Stimulated activated CD4-positive, alpha-beta T cell treated with anti-CD3 and anti-CD28 coated beads, Interleukin-1b, Interleukin-23, amount 100 ng/mL, for 1 hour (primary cell): Measurements from ENCODE around the gene FBXO31.
A peak's percentile ranks its signal among the peaks of the same experiment; 100 is the strongest.

Experiments
- DNase-seq, 2 donors: peaks; one replicate each; pipeline ENCODE4 v3.0.0-alpha.2; 2020; ENCODE audit warnings: low read depth in 2 of 2

FBXO31 gene

DNA sequence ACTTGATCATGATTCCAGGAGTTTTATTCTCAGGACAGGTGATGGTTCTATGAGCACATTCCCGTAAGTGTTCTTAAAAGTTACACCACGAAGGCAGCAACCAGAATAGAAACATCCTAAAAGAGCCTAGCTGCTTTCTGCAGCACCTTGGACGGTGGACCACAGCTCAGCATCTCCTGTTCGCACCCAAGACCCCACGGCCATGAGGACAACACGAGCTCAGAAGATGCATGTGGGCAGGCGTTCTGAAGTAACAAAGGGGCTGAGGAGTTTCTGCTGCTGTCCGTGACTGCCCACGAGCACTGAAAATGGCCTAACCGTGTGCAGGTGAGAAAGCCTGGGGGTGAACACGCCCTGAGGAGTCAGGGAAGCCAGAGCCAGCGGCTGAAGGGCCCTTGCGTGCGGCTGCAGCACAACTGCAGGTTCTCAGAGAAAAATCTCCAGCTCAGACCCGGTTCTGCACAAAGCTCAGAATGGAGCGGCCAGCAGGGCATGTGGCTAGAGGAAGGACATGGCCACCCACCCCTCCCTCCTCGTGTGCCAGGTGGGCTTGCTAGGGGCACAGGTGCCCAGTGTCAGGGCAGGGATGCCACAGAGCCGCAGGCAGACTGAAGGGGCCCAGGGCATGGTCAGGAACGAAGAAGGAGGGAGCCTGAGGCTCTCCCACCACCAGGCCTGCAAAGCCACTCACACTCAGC lies 55.6 kb downstream of the FBXO31 start:
- no peak for DNase-seq

DNA sequence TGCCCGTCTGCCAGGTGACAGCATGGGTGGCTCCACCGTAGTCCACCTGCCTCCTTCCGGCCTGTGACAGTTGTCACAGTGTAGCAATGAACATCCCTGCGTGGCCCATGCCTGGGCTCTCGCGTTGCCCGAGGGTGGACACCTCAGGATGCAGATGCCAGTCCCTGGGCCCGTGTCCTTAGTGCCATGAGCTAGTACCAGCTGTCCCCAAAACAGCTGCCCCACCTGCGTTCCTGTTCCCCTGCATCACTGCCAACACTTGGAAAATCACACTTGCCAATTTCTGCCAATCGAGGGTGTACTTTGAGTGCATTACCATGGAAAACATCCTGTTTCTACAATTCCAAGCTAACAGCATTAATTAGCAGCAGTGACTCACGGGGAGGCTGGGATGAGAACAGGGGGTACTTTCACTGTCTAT lies 57.4 kb downstream of the FBXO31 start:
- no peak for DNase-seq

DNA sequence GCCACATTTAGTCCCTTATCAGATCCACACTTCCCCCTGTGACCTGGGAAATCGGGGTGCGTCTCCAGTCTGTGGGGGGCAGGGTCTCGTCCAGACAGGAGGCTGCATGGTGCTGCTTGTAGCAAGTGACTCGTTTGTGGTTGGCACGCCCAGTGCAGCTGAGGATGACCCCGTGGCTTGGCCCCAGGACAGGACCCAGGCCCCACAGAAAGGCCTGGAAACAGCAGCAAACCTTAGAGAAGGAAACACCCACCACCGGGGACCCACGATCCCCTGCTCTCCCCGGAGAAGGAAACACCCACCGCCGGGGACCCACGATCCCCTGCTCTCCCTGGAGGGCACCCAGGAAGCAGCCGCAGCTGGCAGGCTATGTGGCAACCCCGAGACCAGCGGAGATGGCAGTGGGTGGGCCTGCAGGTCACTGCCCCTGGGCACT lies 58.1 kb downstream of the FBXO31 start:
- no peak for DNase-seq

DNA sequence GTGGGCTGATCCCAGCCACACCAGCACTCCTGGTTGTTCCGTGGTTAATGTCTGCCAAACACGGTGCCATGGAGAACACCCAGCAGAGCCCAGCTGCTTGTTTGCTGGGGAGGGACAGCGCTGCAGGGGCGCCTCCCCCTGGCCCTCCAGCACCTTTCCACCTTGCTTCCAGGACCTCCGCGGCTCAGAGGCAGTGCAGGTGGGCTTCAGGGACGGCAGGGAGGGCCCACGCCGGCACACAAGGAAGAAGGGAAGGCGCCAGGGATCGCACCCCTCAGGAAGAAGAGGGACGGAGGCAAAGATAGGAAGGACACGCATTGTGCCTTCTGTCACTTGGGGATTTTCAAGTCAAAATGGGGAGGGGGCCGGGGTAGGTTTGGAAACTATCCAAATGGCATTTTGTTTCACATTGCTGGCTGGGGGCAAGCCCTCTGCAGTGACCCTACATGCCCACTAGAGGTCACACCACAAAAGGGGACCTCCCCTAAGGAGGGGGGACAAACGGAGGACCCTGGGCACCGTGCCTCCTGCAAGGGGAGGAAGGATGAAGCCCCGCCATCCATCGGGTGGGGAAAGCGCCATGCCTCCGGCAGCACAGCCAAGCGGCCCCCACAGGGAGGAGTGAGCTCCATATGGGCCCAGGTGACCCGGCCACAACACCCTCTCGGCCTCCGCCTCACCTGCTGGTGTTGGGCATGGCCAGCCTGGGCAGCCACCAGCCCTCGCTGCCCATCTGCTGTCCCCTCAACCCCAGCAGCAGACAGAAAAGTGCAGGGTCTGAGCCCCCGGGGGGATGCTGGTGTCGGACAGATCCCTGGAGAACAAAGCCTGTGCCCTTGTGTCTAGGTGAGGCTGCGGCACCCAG lies 58.9 kb downstream of the FBXO31 start:
- DNase-seq = no peak

DNA sequence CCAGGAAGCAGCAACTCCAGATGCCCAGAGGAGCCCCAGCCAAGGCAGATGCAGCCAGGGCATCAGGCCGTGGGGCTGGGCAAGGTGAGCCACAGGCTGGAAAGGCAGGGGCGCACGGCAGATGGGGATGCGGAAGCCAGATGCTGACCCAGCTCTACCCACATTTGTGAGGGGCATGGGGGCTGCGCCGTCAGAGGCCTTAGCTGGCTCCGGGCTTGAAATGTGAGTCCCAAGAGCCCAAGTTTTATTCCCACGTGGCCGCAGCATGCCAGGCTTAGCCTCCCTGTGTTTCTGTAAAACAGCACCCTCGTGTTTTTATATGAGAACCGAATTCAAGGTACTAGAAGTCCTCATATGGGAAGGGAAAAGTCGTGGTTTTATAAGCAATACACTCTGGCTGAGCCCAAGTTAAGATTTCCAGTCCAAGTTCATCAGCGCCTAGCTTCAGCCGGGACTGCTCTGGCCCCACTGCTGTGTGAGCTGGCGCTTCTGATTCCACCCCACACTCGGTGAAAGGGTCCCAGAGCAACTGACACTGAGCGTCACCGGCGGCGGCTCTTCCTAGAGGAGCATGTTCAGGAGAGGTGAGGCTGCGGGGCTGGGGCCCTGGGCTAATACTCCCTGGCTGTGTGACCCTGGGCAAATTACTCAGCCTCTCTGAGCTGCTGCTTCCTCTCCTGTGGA lies 59.7 kb downstream of the FBXO31 start:
- no peak for DNase-seq

DNA sequence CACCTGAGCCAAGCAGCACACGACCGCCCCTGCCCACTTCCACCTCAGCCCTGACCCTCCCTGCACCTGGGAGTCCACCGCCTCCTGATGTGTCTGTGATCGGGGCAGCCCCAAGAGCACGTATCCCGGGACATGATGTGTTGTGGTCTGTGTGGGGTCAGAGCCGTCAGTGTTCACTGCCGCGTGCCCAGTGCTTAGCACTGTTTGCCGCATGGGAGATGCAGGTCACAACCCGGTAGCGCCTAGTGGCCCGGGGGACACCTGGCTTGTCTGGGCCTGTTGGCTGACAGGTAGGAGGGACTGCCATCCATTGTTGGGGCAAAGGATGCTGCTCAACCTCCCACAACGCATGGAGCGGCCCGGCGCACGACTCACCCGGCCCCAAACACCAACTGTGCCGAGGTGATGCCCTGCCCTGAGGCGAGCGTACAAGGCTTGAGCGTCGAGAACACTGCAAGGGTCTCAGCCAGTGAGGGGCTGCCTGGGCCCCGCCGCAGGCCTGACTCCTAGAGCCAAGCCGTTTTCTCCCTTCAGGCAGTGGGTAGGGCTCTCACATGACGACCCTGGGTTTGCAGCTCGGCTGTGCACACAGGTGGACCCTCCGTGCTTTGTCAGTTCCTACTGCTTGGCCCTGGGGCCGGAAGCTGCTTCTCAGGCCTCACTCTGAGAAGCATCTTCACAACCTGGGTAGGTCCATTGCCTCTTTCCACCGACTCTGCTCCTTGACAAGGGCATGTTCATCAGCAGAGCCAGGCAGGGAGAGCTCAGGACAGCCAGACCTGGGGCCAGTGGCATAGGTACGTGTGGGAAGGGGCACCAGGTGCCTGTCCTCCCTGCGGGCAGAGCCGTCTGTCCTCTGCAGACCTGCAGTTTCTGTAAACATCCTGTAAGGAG lies 60.5 kb downstream of the FBXO31 start:
- DNase-seq = no peak

GRCh38 chr16:87322360-87322759 lies 61.2 kb downstream of the FBXO31 start:
- DNase-seq = no peak

- DNase-seq = no peak
Measured at GRCh38 chr16:87321336-87322107, 62.1 kb downstream of the FBXO31 start.

GRCh38 chr16:87320510-87321227 lies 62.9 kb downstream of the FBXO31 start:
- no peak for DNase-seq

GRCh38 chr16:87319997-87320491 lies 63.5 kb downstream of the FBXO31 start:
- no peak for DNase-seq

DNA sequence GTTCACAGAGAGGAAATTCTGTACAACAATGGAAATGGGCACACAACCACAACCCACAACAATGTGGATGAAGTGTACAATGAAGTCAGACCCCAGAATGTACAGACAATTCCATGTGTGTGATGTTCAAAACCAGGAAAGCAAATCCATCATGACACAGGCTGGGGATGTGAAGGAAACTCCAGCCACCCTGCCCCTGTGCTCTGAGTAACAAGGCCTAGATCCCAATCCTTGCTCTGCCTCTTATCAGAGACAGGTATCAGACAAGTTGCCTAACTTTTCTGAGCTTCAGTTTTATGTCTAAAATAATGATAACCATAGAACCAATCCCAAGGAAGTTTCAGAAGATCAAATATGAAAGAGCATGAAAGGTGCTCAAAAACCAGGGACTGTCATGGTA lies 64.6 kb downstream of the FBXO31 start:
- DNase-seq = no peak

- no peak for DNase-seq
Measured at GRCh38 chr16:87317750-87318644, 65.6 kb downstream of the FBXO31 start.

DNA sequence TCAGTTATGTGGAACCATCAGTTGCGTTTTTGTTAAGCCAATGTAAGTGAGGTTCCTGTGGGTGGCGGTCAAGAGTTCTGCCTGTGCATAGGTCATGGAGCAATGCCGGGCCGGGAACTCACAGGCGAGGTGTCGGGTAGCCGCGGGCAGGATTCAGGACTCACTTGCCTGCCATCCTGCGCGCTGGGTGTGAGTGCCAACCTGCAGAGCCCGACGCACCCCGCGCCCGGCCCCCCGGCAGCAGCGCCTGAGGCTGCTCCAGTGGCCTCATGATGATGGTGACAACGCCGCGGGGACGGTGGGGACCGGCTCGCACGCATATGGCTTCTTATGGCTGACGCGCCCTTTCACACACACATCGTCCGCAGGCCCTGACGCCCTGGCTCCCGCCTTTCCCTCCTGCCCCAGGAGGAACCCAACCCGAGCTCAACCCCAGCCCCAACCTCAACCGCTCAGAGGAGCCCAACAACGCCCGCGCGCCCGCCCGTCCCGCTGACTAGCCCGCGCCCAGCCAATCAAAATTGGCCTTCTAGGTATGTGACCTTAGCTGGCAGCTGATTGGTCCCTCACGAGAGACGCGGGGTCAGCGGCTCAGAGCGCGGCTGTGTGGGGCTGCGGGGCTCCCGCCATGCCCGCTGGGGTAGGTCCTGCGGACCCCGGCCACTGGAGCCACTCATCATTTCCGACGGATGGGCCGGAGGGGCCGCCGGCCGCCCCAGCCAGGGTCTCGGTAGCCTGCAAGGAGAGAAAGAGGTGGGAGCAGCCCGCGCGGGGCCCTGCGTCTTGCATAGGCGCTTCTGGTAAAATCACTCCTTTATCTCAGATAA lies 66.4 kb downstream of the FBXO31 start, which contains the start of gene C16orf95:
TSS of gene C16orf95 (minus strand) at position 470 of the 827 bp plus-strand sequence. CDS start at position 320, 150 bp downstream.
- peak; percentile 90 to 98 for DNase-seq

DNA sequence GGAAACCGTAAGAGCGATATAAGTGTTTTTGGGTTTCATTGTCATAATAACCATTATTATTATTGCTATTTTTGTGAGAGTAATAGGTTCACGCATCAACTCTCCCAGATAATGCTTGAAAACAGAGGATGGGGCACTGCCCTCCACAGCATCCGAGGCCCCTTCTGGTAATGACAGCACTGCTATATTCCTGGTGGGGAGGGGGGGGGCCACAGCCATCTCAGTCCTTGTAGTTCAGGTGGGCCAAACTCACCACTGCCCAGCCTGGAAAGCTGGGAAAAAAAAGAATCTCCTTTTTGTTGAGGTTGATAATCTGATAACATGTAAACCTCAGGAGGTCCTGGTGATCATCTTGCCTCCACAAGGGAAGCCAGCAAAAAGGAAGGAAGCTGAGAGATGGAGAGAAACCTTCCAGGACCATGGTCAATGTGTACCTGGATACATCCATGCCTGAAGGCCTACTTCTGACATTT lies 67.1 kb downstream of the FBXO31 start:
- DNase-seq = no peak

DNA sequence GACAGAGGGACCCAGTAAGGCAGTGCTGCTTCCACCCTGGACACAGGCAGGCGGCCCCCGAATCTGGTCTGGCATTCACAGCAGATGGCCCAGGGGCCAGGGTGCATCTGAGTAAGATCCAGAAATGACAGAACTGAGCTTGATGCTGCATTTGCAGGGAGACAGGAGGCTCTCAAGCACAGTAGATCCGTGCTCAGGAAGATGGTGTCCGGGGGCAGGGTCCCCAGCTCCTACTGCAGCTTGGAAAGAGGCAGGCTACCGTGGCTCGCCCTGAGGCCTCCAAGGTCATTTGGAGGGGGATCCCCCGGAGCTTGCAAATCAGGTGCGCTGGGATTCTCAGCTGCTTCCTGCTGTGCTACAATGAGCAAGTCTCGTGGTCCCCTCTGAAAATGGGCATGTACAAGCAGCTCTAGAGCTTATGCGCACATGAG lies 68.6 kb downstream of the FBXO31 start:
- DNase-seq = no peak

DNA sequence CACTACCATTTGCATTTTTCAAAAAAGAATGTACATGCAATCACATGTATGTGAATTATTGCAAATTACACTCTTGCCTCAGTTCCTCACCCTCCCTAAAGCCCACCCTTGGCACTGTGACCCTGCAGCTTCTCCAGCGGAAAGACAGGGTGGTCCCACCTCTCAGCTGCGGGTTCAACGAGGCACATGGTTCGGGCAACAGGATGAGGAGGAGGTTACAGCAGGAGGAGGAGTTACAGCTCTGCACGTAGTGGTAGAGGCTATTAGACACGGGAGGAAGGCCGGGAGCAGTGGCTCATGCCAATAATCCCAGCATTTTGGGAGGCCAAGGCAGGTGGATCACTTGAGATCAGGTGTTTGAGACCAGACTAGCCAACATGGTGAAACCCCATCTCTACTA lies 71.6 kb downstream of the FBXO31 start:
- DNase-seq = no peak

GRCh38 chr16:87311387-87311786 lies 72.2 kb downstream of the FBXO31 start:
- no peak for DNase-seq

DNA sequence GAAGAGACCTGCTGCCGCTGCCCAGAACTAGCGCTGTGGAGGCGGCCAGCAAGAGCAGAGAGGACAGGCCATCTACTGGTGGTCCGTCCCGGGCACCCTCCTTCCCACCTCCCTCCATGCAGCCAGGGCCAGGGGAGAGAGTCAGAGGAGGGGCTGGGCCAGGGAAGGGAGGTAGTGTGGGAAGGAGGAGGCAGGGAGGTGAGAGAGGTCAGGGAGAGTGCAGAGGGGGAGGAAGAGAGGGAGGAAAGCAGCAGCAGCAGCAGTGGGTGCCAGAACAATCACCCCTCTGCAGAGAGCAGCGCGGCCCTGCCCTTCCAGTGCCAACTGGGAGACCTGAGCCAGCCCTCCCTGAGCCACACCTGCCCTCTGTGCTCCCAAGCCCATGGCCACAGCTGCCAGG lies 73.0 kb downstream of the FBXO31 start:
- DNase-seq = no peak
